GM23338 (cell line): ENCODE data around the gene TCP11L1. TPM values are rescaled to one million over a fixed set of nuclear protein-coding genes. Genes with fewer than 3 reads are reported as not detected.

Experiments used
- ATAC-seq: fragments of 200-7000 bp; cut with Tn5 transposase; 3 replicates; pipeline ENCODE4 v1.9.1; 2020
- DNase-seq: peaks from one replicate; pipeline ENCODE4 v3.0.0-alpha.2; 2015; ENCODE audit warnings: low spot score
- H2AFZ ChIP-seq: fragments of 200-600 bp; sonication (generic); 2 replicates; pipeline ENCODE4 v1.8.0; 2016; ENCODE audit warnings: antibody characterized with exemption, mild to moderate bottlenecking, moderate library complexity
- H3F3A ChIP-seq: fragments of 200-600 bp; sonication (generic); replicated peaks from 2 replicates; pipeline ENCODE4 v1.8.0; 2017; ENCODE audit warnings: antibody characterized with exemption, mixed run types, low read depth
- H3K27ac ChIP-seq: fragments of 200-600 bp; sonication (generic); 2 replicates; pipeline ENCODE4 v1.6.1; 2016; ENCODE audit warnings: low read depth
- H3K27me3 ChIP-seq: fragments of 200-600 bp; sonication (generic); 2 replicates; pipeline ENCODE4 v1.8.0; 2016; ENCODE audit warnings: mild to moderate bottlenecking, mixed run types, moderate library complexity; ENCODE audit not compliant: insufficient read depth
- H3K36me3 ChIP-seq: fragments of 200-600 bp; sonication (generic); 2 replicates; pipeline ENCODE4 v1.8.0; 2016; ENCODE audit warnings: mild to moderate bottlenecking; ENCODE audit not compliant: insufficient read depth
- H3K4me1 ChIP-seq: fragments of 200-600 bp; sonication (generic); 2 replicates; pipeline ENCODE4 v1.8.0; 2016; ENCODE audit warnings: mild to moderate bottlenecking, moderate library complexity; ENCODE audit not compliant: insufficient read depth
- H3K4me2 ChIP-seq: fragments of 200-600 bp; sonication (generic); 2 replicates; pipeline ENCODE4 v1.7.1; 2017; ENCODE audit warnings: mixed run types
- H3K4me3 ChIP-seq: fragments of 200-600 bp; sonication (generic); 2 replicates; pipeline ENCODE4 v1.6.1; 2016; ENCODE audit warnings: mixed run types
- H3K79me2 ChIP-seq: fragments of 200-600 bp; sonication (generic); replicated peaks from 2 replicates; pipeline ENCODE4 v1.8.0; 2017; ENCODE audit warnings: mild to moderate bottlenecking; ENCODE audit not compliant: insufficient read depth
- H3K9me2 ChIP-seq: fragments of 200-600 bp; sonication (generic); 2 replicates; pipeline ENCODE4 v1.8.0; 2017; ENCODE audit not compliant: insufficient read depth
- H4K20me1 ChIP-seq: fragments of 200-600 bp; sonication (generic); replicated peaks from 2 replicates; pipeline ENCODE4 v1.8.0; 2017; ENCODE audit warnings: mild to moderate bottlenecking; ENCODE audit not compliant: insufficient read depth
- H3K27ac Mint-ChIP-seq: 2 replicates; pipeline ENCODE4 v1.8.0; 2020; ENCODE audit warnings: inconsistent platforms, mild to moderate bottlenecking, moderate library complexity, mixed read lengths
- H3K27me3 Mint-ChIP-seq: 3 replicates; pipeline ENCODE4 v1.8.0; 2022; ENCODE audit warnings: low read depth, mild to moderate bottlenecking, moderate library complexity, mixed read lengths, inconsistent platforms; ENCODE audit not compliant: insufficient read depth, poor library complexity
- H3K36me3 Mint-ChIP-seq: 3 replicates; pipeline ENCODE4 v1.8.0; 2021; ENCODE audit warnings: low read depth, mild to moderate bottlenecking, inconsistent platforms, moderate library complexity, mixed read lengths
- H3K4me1 Mint-ChIP-seq: 3 replicates; pipeline ENCODE4 v1.8.0; 2020; ENCODE audit warnings: mild to moderate bottlenecking, inconsistent platforms, mixed read lengths
- H3K4me3 Mint-ChIP-seq: 3 replicates; pipeline ENCODE4 v1.8.0; 2021; ENCODE audit warnings: moderate library complexity, mild to moderate bottlenecking, inconsistent platforms, mixed read lengths
- H3K9me3 Mint-ChIP-seq: 3 replicates; pipeline ENCODE4 v1.8.0; 2020; ENCODE audit warnings: moderate library complexity, mild to moderate bottlenecking, inconsistent platforms, mixed read lengths
- CREB1 ChIP-seq: fragments of 250-450 bp; sonication (Bioruptor Pico); IDR thresholded peaks from 2 replicates; pipeline ENCODE4 v1.5.0; 2020; ENCODE audit warnings: low read depth, mild to moderate bottlenecking, moderate library complexity
- EZH2 ChIP-seq: fragments of 200-600 bp; sonication (generic); IDR thresholded peaks from one replicate; pipeline ENCODE4 v1.8.0; 2017; ENCODE audit warnings: antibody characterized with exemption, mild to moderate bottlenecking, low read depth; ENCODE audit not compliant: unreplicated experiment
- EZH2phosphoT487 ChIP-seq: fragments of 200-600 bp; sonication (generic); IDR thresholded peaks from one replicate; pipeline ENCODE4 v1.8.1; 2018; ENCODE audit warnings: antibody characterized with exemption; ENCODE audit not compliant: unreplicated experiment
- JUNB ChIP-seq: IDR thresholded peaks from one replicate; pipeline ENCODE4 v1.6.1; 2016; ENCODE audit warnings: antibody characterized with exemption; ENCODE audit not compliant: unreplicated experiment
- NANOG ChIP-seq: IDR thresholded peaks from 2 replicates; pipeline ENCODE4 v1.6.1; 2016; ENCODE audit warnings: antibody characterized with exemption, borderline replicate concordance
- POLR2AphosphoS5 ChIP-seq: IDR thresholded peaks from 2 replicates; pipeline ENCODE4 v1.6.1; 2016; ENCODE audit warnings: antibody characterized with exemption, low read depth
- STAT1 ChIP-seq: IDR thresholded peaks from one replicate; pipeline ENCODE4 v1.6.1; 2016; ENCODE audit warnings: antibody characterized with exemption; ENCODE audit not compliant: unreplicated experiment
- ZNF114 ChIP-seq: fragments of 250-450 bp; sonication (Bioruptor Pico); IDR thresholded peaks from 2 replicates; pipeline ENCODE4 v1.5.0; 2020; ENCODE audit warnings: mild to moderate bottlenecking, moderate library complexity
- ZNF331 ChIP-seq: fragments of 250-450 bp; sonication (Bioruptor Pico); IDR thresholded peaks from 2 replicates; pipeline ENCODE4 v1.5.0; 2020; ENCODE audit warnings: low read depth, mild to moderate bottlenecking, moderate library complexity
- polyA plus RNA-seq: library from polyadenylated mRNA; unstranded; fragments of >200 nt; fragmentation: Nextera tagmentation; extraction: Ambion mirVana; gene quantifications from 2 replicates; pipeline ENCODE4 v1.2.1, GENCODE V29; 2016
- total RNA-seq: library from RNA; depleted of rRNA; stranded (reverse); fragments of >200 nt; shearing (Covaris generic); gene quantifications from 2 replicates; pipeline ENCODE4 v1.2.3, GENCODE V29; 2014
- TF ChIP-seq, protein P1 (sequence below): IDR thresholded peaks from 2 replicates; pipeline ENCODE4 v1.6.1; 2016; ENCODE audit warnings: antibody characterized with exemption
- TF ChIP-seq, protein P2 (sequence below): fragments of 250-450 bp; sonication (Bioruptor Pico); IDR thresholded peaks from 2 replicates; pipeline ENCODE4 v1.5.0; 2020; ENCODE audit warnings: mild to moderate bottlenecking, moderate library complexity
- TF ChIP-seq, protein P3 (sequence below): IDR thresholded peaks from one replicate; pipeline ENCODE4 v1.6.1; 2018; ENCODE audit warnings: antibody characterized with exemption; ENCODE audit not compliant: unreplicated experiment

TCP11L1 gene
- total and polyA plus RNA-seq, 2 experiments from 2014 or later = 5.0 to 39.0 TPM

DNA sequence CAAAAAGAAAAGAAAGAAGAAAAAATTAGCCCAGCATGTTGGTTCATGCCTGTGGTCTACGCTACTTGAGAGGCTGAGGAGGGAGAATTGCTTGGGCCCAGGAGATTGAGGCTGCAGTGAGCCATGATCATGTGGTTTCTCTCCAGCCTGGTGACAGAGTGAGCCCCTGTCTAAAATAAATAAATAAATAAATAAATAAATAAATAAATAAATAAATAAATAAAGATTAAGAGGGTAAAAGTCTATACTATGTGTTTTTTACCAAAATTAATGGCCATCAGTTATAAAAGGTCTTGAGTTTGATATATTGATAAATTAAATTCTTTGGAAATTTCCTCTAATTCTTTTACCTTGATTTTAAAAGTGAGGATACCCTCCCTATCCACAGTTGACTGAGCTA, 48.9 kb upstream of the TCP11L1 start (continued):
- TF ChIP-seq EZH2 = no peak
- no peak for TF ChIP-seq ZNF331 (CRISPR knock-in tag)
- TF ChIP-seq, protein P1, sequence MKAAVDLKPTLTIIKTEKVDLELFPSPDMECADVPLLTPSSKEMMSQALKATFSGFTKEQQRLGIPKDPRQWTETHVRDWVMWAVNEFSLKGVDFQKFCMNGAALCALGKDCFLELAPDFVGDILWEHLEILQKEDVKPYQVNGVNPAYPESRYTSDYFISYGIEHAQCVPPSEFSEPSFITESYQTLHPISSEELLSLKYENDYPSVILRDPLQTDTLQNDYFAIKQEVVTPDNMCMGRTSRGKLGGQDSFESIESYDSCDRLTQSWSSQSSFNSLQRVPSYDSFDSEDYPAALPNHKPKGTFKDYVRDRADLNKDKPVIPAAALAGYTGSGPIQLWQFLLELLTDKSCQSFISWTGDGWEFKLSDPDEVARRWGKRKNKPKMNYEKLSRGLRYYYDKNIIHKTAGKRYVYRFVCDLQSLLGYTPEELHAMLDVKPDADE = no peak

DNA sequence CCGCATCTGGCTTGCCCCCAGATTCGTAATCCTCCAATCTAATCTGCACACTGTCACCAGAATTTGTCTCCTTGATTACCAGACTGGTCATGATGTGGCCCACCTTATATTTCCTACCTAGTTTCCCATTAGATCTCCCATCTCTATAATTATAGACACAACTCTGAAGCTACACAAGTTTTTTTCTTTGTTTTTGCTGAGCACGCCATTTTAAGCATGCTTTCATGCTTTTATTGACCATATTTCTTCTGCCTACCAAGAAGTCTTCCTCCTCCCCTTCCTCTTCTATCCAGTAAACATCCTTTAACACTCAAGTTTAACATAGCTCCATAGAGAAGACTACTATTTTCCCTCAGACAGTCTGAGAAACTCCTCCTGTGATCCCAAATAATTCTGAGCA, 47.9 kb upstream of the TCP11L1 start:
- no peak overlapping the region for H3K27ac ChIP-seq
- H4K20me1 ChIP-seq = no peaks in the 10 kb centered on the region
- H3K27me3 Mint-ChIP-seq = peaks cover 3% of the 10 kb centered on the region
- no peaks in the 10 kb centered on the region for H3K36me3 ChIP-seq
- H3K4me1 ChIP-seq = no peaks in the 10 kb centered on the region
- DNase-seq (no peak), ATAC-seq (no peak)
- no peak overlapping the region for H3K4me3 Mint-ChIP-seq
- H3F3A ChIP-seq = no peaks in the 10 kb centered on the region
- peaks cover 11% of the 10 kb centered on the region for H3K9me3 Mint-ChIP-seq
- H3K27ac Mint-ChIP-seq = no peak overlapping the region
- no peak overlapping the region for H2AFZ ChIP-seq
- H3K4me2 ChIP-seq = no peak overlapping the region
- peaks cover 3% of the 10 kb centered on the region; the same call in 1 of the 3 replicates for H3K36me3 Mint-ChIP-seq
- no peaks in the 10 kb centered on the region for H3K27me3 ChIP-seq
- H3K9me2 ChIP-seq = no peaks in the 10 kb centered on the region; the same call in 1 of the 2 replicates
- no peaks in the 10 kb centered on the region for H3K4me1 Mint-ChIP-seq
- H3K79me2 ChIP-seq = no peaks in the 10 kb centered on the region
- no peak overlapping the region for H3K4me3 ChIP-seq
- TF ChIP-seq ZNF114 (CRISPR knock-in tag) (no peak), NANOG (no peak), CREB1 (CRISPR knock-in tag) (no peak), POLR2AphosphoS5 (no peak), EZH2phosphoT487 (no peak), EZH2 (no peak), ZNF331 (CRISPR knock-in tag) (no peak), STAT1 (no peak), JUNB (no peak)
- TF ChIP-seq, protein P2, sequence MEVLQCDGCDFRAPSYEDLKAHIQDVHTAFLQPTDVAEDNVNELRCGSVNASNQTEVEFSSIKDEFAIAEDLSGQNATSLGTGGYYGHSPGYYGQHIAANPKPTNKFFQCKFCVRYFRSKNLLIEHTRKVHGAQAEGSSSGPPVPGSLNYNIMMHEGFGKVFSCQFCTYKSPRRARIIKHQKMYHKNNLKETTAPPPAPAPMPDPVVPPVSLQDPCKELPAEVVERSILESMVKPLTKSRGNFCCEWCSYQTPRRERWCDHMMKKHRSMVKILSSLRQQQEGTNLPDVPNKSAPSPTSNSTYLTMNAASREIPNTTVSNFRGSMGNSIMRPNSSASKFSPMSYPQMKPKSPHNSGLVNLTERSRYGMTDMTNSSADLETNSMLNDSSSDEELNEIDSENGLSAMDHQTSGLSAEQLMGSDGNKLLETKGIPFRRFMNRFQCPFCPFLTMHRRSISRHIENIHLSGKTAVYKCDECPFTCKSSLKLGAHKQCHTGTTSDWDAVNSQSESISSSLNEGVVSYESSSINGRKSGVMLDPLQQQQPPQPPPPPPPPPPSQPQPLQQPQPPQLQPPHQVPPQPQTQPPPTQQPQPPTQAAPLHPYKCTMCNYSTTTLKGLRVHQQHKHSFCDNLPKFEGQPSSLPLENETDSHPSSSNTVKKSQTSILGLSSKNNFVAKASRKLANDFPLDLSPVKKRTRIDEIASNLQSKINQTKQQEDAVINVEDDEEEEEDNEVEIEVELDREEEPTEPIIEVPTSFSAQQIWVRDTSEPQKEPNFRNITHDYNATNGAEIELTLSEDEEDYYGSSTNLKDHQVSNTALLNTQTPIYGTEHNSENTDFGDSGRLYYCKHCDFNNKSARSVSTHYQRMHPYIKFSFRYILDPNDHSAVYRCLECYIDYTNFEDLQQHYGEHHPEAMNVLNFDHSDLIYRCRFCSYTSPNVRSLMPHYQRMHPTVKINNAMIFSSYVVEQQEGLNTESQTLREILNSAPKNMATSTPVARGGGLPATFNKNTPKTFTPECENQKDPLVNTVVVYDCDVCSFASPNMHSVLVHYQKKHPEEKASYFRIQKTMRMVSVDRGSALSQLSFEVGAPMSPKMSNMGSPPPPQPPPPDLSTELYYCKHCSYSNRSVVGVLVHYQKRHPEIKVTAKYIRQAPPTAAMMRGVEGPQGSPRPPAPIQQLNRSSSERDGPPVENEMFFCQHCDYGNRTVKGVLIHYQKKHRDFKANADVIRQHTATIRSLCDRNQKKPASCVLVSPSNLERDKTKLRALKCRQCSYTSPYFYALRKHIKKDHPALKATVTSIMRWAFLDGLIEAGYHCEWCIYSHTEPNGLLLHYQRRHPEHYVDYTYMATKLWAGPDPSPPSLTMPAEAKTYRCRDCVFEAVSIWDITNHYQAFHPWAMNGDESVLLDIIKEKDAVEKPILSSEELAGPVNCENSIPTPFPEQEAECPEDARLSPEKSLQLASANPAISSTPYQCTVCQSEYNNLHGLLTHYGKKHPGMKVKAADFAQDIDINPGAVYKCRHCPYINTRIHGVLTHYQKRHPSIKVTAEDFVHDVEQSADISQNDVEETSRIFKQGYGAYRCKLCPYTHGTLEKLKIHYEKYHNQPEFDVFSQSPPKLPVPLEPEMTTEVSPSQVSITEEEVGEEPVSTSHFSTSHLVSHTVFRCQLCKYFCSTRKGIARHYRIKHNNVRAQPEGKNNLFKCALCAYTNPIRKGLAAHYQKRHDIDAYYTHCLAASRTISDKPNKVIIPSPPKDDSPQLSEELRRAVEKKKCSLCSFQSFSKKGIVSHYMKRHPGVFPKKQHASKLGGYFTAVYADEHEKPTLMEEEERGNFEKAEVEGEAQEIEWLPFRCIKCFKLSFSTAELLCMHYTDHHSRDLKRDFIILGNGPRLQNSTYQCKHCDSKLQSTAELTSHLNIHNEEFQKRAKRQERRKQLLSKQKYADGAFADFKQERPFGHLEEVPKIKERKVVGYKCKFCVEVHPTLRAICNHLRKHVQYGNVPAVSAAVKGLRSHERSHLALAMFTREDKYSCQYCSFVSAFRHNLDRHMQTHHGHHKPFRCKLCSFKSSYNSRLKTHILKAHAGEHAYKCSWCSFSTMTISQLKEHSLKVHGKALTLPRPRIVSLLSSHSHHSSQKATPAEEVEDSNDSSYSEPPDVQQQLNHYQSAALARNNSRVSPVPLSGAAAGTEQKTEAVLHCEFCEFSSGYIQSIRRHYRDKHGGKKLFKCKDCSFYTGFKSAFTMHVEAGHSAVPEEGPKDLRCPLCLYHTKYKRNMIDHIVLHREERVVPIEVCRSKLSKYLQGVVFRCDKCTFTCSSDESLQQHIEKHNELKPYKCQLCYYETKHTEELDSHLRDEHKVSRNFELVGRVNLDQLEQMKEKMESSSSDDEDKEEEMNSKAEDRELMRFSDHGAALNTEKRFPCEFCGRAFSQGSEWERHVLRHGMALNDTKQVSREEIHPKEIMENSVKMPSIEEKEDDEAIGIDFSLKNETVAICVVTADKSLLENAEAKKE (CRISPR knock-in tag) = no peak
- TF ChIP-seq, protein P1 = no peak
- TF ChIP-seq, protein P3, sequence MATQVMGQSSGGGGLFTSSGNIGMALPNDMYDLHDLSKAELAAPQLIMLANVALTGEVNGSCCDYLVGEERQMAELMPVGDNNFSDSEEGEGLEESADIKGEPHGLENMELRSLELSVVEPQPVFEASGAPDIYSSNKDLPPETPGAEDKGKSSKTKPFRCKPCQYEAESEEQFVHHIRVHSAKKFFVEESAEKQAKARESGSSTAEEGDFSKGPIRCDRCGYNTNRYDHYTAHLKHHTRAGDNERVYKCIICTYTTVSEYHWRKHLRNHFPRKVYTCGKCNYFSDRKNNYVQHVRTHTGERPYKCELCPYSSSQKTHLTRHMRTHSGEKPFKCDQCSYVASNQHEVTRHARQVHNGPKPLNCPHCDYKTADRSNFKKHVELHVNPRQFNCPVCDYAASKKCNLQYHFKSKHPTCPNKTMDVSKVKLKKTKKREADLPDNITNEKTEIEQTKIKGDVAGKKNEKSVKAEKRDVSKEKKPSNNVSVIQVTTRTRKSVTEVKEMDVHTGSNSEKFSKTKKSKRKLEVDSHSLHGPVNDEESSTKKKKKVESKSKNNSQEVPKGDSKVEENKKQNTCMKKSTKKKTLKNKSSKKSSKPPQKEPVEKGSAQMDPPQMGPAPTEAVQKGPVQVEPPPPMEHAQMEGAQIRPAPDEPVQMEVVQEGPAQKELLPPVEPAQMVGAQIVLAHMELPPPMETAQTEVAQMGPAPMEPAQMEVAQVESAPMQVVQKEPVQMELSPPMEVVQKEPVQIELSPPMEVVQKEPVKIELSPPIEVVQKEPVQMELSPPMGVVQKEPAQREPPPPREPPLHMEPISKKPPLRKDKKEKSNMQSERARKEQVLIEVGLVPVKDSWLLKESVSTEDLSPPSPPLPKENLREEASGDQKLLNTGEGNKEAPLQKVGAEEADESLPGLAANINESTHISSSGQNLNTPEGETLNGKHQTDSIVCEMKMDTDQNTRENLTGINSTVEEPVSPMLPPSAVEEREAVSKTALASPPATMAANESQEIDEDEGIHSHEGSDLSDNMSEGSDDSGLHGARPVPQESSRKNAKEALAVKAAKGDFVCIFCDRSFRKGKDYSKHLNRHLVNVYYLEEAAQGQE = no peak
